HG03135 (cell line): Measurements from ENCODE around the gene ZFYVE28.
"Not testable (repeated sequence)": the region's sequence is repeated elsewhere in the genome, so short reads cannot be mapped to it uniquely, and the experiment has no call there.

Source experiments
- ATAC-seq: cut with Tn5 transposase; IDR thresholded peaks from one replicate; pipeline ENCODE4 v1.9.1; 2021; ENCODE audit warnings: mild to moderate bottlenecking, moderate library complexity; ENCODE audit not compliant: unreplicated experiment

The ZFYVE28 gene

GRCh38 chr4:2393353-2394270, 24.8 kb downstream of the ZFYVE28 start:
- no peak for ATAC-seq

GRCh38 chr4:2390784-2391421, 27.5 kb downstream of the ZFYVE28 start:
- ATAC-seq = no peak

GRCh38 chr4:2390146-2390545, 28.3 kb downstream of the ZFYVE28 start:
- no peak for ATAC-seq

GRCh38 chr4:2389691-2390090, 28.8 kb downstream of the ZFYVE28 start:
- no peak for ATAC-seq

- no peak for ATAC-seq
Observed at GRCh38 chr4:2388429-2389182, 29.8 kb downstream of the ZFYVE28 start.

GRCh38 chr4:2387829-2388228, 30.6 kb downstream of the ZFYVE28 start:
- no peak for ATAC-seq

GRCh38 chr4:2387218-2387617, 31.2 kb downstream of the ZFYVE28 start:
- no peak for ATAC-seq

GRCh38 chr4:2386717-2387116, 31.7 kb downstream of the ZFYVE28 start:
- ATAC-seq = no peak

- ATAC-seq = no peak
Observed at GRCh38 chr4:2385516-2385915, 32.9 kb downstream of the ZFYVE28 start.

GRCh38 chr4:2384245-2384644, 34.2 kb downstream of the ZFYVE28 start:
- no peak for ATAC-seq

- ATAC-seq = no peak
Observed at GRCh38 chr4:2383760-2384159, 34.7 kb downstream of the ZFYVE28 start.

GRCh38 chr4:2383220-2383631, 35.2 kb downstream of the ZFYVE28 start:
- ATAC-seq = not testable (repeated sequence)

- not testable (repeated sequence) for ATAC-seq
Observed at GRCh38 chr4:2382769-2383202, 35.7 kb downstream of the ZFYVE28 start.

GRCh38 chr4:2380589-2380988, 37.9 kb downstream of the ZFYVE28 start:
- not testable (repeated sequence) for ATAC-seq

- no peak for ATAC-seq
Observed at GRCh38 chr4:2378898-2379297, 39.5 kb downstream of the ZFYVE28 start.

GRCh38 chr4:2378401-2378800, 40.0 kb downstream of the ZFYVE28 start:
- no peak for ATAC-seq

GRCh38 chr4:2377241-2377640, 41.2 kb downstream of the ZFYVE28 start:
- ATAC-seq = no peak

- ATAC-seq = no peak
Observed at GRCh38 chr4:2375427-2375826, 43.0 kb downstream of the ZFYVE28 start.

- ATAC-seq = no peak
Observed at GRCh38 chr4:2373532-2373931, 44.9 kb downstream of the ZFYVE28 start.

GRCh38 chr4:2372488-2373030, 45.9 kb downstream of the ZFYVE28 start:
- no peak for ATAC-seq
